Glutamatergic neuron (in vitro differentiated cells): ENCODE data around the gene GUCA1C. TPM values are rescaled to one million over a fixed set of nuclear protein-coding genes. Genes with fewer than 3 reads are reported as not detected.

Experiments used
- DNase-seq: peaks from one replicate; pipeline ENCODE4 v3.0.0; 2022
- H3K27ac Mint-ChIP-seq: one replicate; pipeline ENCODE4 v1.8.0; 2020; ENCODE audit warnings: mild to moderate bottlenecking, mixed read lengths, inconsistent platforms; ENCODE audit not compliant: unreplicated experiment
- H3K27me3 Mint-ChIP-seq: one replicate; pipeline ENCODE4 v1.8.0; 2020; ENCODE audit warnings: mild to moderate bottlenecking, moderate library complexity, mixed read lengths, inconsistent platforms; ENCODE audit not compliant: unreplicated experiment
- H3K36me3 Mint-ChIP-seq: one replicate; pipeline ENCODE4 v1.8.0; 2020; ENCODE audit warnings: mild to moderate bottlenecking, mixed read lengths, inconsistent platforms; ENCODE audit not compliant: unreplicated experiment
- H3K4me1 Mint-ChIP-seq: one replicate; pipeline ENCODE4 v1.8.0; 2020; ENCODE audit warnings: mild to moderate bottlenecking, low read depth, mixed read lengths, inconsistent platforms; ENCODE audit not compliant: unreplicated experiment
- H3K4me3 Mint-ChIP-seq: one replicate; pipeline ENCODE4 v1.8.0; 2020; ENCODE audit warnings: mild to moderate bottlenecking, mixed read lengths, inconsistent platforms; ENCODE audit not compliant: unreplicated experiment
- H3K9me3 Mint-ChIP-seq: one replicate; pipeline ENCODE4 v1.8.0; 2020; ENCODE audit warnings: mild to moderate bottlenecking, moderate library complexity, mixed read lengths, inconsistent platforms; ENCODE audit not compliant: unreplicated experiment
- CTCF ChIP-seq: fragments of 200-600 bp; sonication (generic); IDR thresholded peaks from one replicate; pipeline ENCODE4 v1.5.0; 2021; ENCODE audit not compliant: partially characterized antibody, unreplicated experiment
- total RNA-seq: library from RNA; stranded (reverse); fragmentation: NEBNext Ultra II Directional; extraction: Animal tissue kit (Norgen Biotek cat#: 25700); gene quantifications from one replicate; pipeline ENCODE4 v1.2.1, GENCODE V29; 2021; ENCODE audit not compliant: unreplicated experiment

Gene GUCA1C
- total RNA-seq, 1 donor from 2014 or later = not detected

DNA sequence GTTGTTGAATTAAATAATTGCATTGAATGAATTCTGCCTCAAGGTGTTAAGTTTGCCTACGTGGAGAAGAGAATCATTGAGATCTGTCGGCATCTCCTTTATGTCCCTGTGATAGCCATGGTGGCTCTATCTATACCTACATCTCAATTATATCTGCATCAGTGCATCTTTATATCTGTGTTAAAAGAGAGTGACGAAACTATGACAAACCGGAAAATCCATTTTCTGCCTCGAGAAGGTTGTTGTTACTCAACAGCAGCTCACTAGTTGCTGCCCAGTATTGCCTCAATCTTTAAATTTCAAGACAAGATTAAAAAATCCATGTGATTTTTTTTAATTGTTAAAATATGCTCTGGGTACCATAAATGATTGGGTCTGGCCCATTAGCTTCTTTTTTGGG, 58.7 kb downstream of the GUCA1C start:
- Mint-ChIP-seq H3K36me3 (no peaks in the 10 kb centered on the region), H3K4me1 (no peaks in the 10 kb centered on the region), H3K27ac (no peak overlapping the region), H3K27me3 (peaks cover 3% of the 10 kb centered on the region), H3K4me3 (no peak overlapping the region), H3K9me3 (no peaks in the 10 kb centered on the region)
- TF ChIP-seq CTCF = no peak
- DNase-seq = no peak

GRCh38 chr3:108891833-108892232, 61.8 kb downstream of the GUCA1C start:
- Mint-ChIP-seq H3K4me1 (no peaks in the 10 kb centered on the region), H3K27me3 (no peaks in the 10 kb centered on the region), H3K36me3 (no peaks in the 10 kb centered on the region), H3K9me3 (no peaks in the 10 kb centered on the region), H3K4me3 (no peak overlapping the region), H3K27ac (no peak overlapping the region)
- DNase-seq = no peak
- TF ChIP-seq CTCF = no peak

- H3K9me3 Mint-ChIP-seq = no peaks in the 10 kb centered on the region
- no peak for DNase-seq
- TF ChIP-seq CTCF = no peak
- H3K27ac Mint-ChIP-seq = no peak overlapping the region
- H3K36me3 Mint-ChIP-seq = no peaks in the 10 kb centered on the region
- no peaks in the 10 kb centered on the region for H3K27me3 Mint-ChIP-seq
- no peak overlapping the region for H3K4me3 Mint-ChIP-seq
- H3K4me1 Mint-ChIP-seq = no peaks in the 10 kb centered on the region
Observed at GRCh38 chr3:108887777-108888176, 65.9 kb downstream of the GUCA1C start.

- Mint-ChIP-seq H3K4me3 (no peak overlapping the region), H3K27me3 (no peaks in the 10 kb centered on the region), H3K9me3 (no peaks in the 10 kb centered on the region), H3K4me1 (no peaks in the 10 kb centered on the region), H3K27ac (no peak overlapping the region), H3K36me3 (no peaks in the 10 kb centered on the region)
- TF ChIP-seq CTCF = no peak
- DNase-seq = no peak
Observed at GRCh38 chr3:108887121-108887520, 66.6 kb downstream of the GUCA1C start.

DNA sequence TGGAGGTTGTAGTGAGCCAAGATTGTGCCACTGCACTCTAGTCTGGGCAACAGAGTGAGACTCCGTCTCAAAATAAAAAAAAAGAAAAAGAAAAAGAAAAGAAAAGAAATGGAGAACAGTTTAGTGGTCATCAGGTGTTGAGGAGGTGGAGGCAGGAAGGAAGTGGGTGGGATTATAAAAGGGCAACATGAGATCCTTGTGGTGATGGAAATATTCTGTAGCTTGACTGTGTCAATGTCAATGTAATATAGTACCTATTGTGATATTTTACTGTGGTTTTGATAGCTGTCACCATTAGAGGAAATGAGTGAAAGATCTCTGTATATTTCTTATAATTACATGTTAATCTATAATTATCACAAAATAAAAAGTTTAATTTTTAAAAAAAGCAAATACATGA, 70.3 kb downstream of the GUCA1C start:
- Mint-ChIP-seq H3K36me3 (no peaks in the 10 kb centered on the region), H3K4me1 (no peaks in the 10 kb centered on the region), H3K9me3 (no peaks in the 10 kb centered on the region), H3K27me3 (no peaks in the 10 kb centered on the region), H3K27ac (no peak overlapping the region), H3K4me3 (no peak overlapping the region)
- TF ChIP-seq CTCF = no peak
- DNase-seq = no peak
